BJ (cell line): Measurements from ENCODE around the gene RIC1. TPM values are rescaled to one million over a fixed set of nuclear protein-coding genes. Genes with fewer than 3 reads are reported as not detected.

ENCODE experiments used
- CTCF ChIA-PET: fragments of 350-600 bp; formaldehyde crosslinking; extraction: SDS; loops from one replicate; lab custom pipeline; 2021; ENCODE audit warnings: antibody characterized with exemption, inconsistent platforms; lab: Yijun Ruan, JAX
- POLR2A ChIA-PET: fragments of 300-600 bp; sonication (Branson Sonifier 250); formaldehyde crosslinking; extraction: SDS; loops from one replicate; lab custom pipeline; 2021; ENCODE audit warnings: antibody characterized with exemption; lab: Charles Lee
- DNase-seq: peaks from one replicate; pipeline ENCODE4 v3.0.0-alpha.2; 2011; ENCODE audit warnings: low read depth
- H3K27me3 ChIP-seq: 2 replicates; pipeline ENCODE4 v1.6.0; 2011; ENCODE audit warnings: low read length; ENCODE audit not compliant: control insufficient read depth, insufficient read depth
- H3K36me3 ChIP-seq: 2 replicates; pipeline ENCODE4 v1.5.1; 2011; ENCODE audit warnings: low read length; ENCODE audit not compliant: control insufficient read depth, insufficient read depth
- H3K4me3 ChIP-seq: 2 replicates; pipeline ENCODE4 v1.5.1; 2011; ENCODE audit warnings: low read depth, mild to moderate bottlenecking, control low read depth, low read length
- CTCF ChIP-seq: IDR thresholded peaks from 2 replicates; pipeline ENCODE4 v1.5.1; 2011; ENCODE audit warnings: low read depth, mild to moderate bottlenecking, control low read depth, inconsistent platforms, low read length, moderate library complexity; ENCODE audit not compliant: insufficient read depth
- polyA plus RNA-seq: library from polyadenylated mRNA; depleted of rRNA; stranded (reverse); fragments of >200 nt; gene quantifications from 2 replicates; pipeline ENCODE4 v1.2.3, GENCODE V29; 2011

Gene RIC1
- polyA plus RNA-seq, 1 experiment = 52.3 TPM

- POLR2A ChIA-PET = no interaction called here
- H3K36me3 ChIP-seq = no peaks in the 10 kb centered on the region
- no peaks in the 10 kb centered on the region for H3K27me3 ChIP-seq
- CTCF ChIA-PET = no interaction called here
- H3K4me3 ChIP-seq = no peak overlapping the region
- TF ChIP-seq CTCF = no peak
- no peak for DNase-seq
Measured at GRCh38 chr9:5684101-5684500, 55.2 kb downstream of the RIC1 start.

- no peak for TF ChIP-seq CTCF
- POLR2A ChIA-PET = no interaction called here
- Histone ChIP-seq H3K4me3 (no peak overlapping the region), H3K27me3 (no peaks in the 10 kb centered on the region), H3K36me3 (no peaks in the 10 kb centered on the region)
- CTCF ChIA-PET = no interaction called here
- DNase-seq = no peak
Measured at GRCh38 chr9:5688109-5688508, 59.2 kb downstream of the RIC1 start.

- Histone ChIP-seq H3K27me3 (no peaks in the 10 kb centered on the region), H3K36me3 (no peaks in the 10 kb centered on the region), H3K4me3 (no peak overlapping the region)
- no peak for DNase-seq
- TF ChIP-seq CTCF = no peak
- ChIA-PET CTCF (no interaction called here), POLR2A (no interaction called here)
Measured at GRCh38 chr9:5690278-5690677, 61.4 kb downstream of the RIC1 start.

GRCh38 chr9:5695860-5696259 lies 67.0 kb downstream of the RIC1 start:
- ChIA-PET POLR2A (no interaction called here), CTCF (no interaction called here)
- no peak for DNase-seq
- peaks cover 1% of the 10 kb centered on the region; the same call in 1 of the 2 replicates for H3K36me3 ChIP-seq
- TF ChIP-seq CTCF = no peak
- H3K27me3 ChIP-seq = no peaks in the 10 kb centered on the region
- no peak overlapping the region for H3K4me3 ChIP-seq

GRCh38 chr9:5696884-5697283 lies 68.0 kb downstream of the RIC1 start:
- H3K4me3 ChIP-seq = no peak overlapping the region
- no peaks in the 10 kb centered on the region for H3K27me3 ChIP-seq
- peaks cover 1% of the 10 kb centered on the region; the same call in 1 of the 2 replicates for H3K36me3 ChIP-seq
- ChIA-PET POLR2A (no interaction called here), CTCF (no interaction called here)
- no peak for DNase-seq
- no peak for TF ChIP-seq CTCF
